GM11168 (cell line): ENCODE measurements around the gene ROGDI.
"Not testable (repeated sequence)": the region's sequence is repeated elsewhere in the genome, so short reads cannot be mapped to it uniquely, and the experiment has no call there.

Experiments
- in situ Hi-C: fragments of 300-500 bp; cut with MboI; formaldehyde crosslinking; loops from one replicate; pipeline ENCODE4 v1.12.0; 2022; ENCODE audit warnings: low sequenced_read_pairs; ENCODE audit not compliant: unreplicated experiment

Gene ROGDI

GRCh38 chr16:4795181-4795827 is 7.1 kb downstream of the ROGDI start, which contains the start of gene SMIM22:
TSS of gene SMIM22 (plus strand) at chr16:4795369. CDS start at chr16:4795735, 366 bp downstream.
- in situ Hi-C loops, result no loop called here

GRCh38 chr16:4792951-4793513 is 9.4 kb downstream of the ROGDI start:
- in situ Hi-C loops, result no loop called here

GRCh38 chr16:4790871-4791270 is 11.6 kb downstream of the ROGDI start:
- in situ Hi-C loops, result no loop called here

GRCh38 chr16:4790261-4790660 is 12.2 kb downstream of the ROGDI start:
- in situ Hi-C loops, result no loop called here

- in situ Hi-C loops, result no loop called here
These were observed 13.5 kb downstream of the ROGDI start for GRCh38 chr16:4788910-4789309.

GRCh38 chr16:4788489-4788889 is 13.9 kb downstream of the ROGDI start:
- in situ Hi-C loops, result no loop called here

- in situ Hi-C loops, result no loop called here
These were observed 14.6 kb downstream of the ROGDI start, which contains the start of gene SEPTIN12 for GRCh38 chr16:4787627-4788482. TSS of gene SEPTIN12 (minus strand) at chr16:4788345. CDS start at chr16:4787645, 700 bp downstream.

- in situ Hi-C loops, result no loop called here
These were observed 15.4 kb downstream of the ROGDI start for GRCh38 chr16:4787068-4787467.

GRCh38 chr16:4785758-4786433 is 16.5 kb downstream of the ROGDI start:
- in situ Hi-C loops, result no loop called here

GRCh38 chr16:4784444-4784987 is 17.9 kb downstream of the ROGDI start:
- in situ Hi-C loops, result not testable (repeated sequence)

GRCh38 chr16:4783951-4784336 is 18.5 kb downstream of the ROGDI start:
- in situ Hi-C loops, result no loop called here

- in situ Hi-C loops, result no loop called here
These were observed 19.0 kb downstream of the ROGDI start for GRCh38 chr16:4783251-4783950.

GRCh38 chr16:4780235-4780634 is 22.2 kb downstream of the ROGDI start:
- in situ Hi-C loops, result no loop called here

- in situ Hi-C loops, result no loop called here
These were observed 24.4 kb downstream of the ROGDI start for GRCh38 chr16:4778050-4778392.

- in situ Hi-C loops, result no loop called here
These were observed 24.9 kb downstream of the ROGDI start for GRCh38 chr16:4777339-4778049.

GRCh38 chr16:4776141-4776705 is 26.2 kb downstream of the ROGDI start:
- in situ Hi-C loops, result no loop called here

- in situ Hi-C loops, result no loop called here
These were observed 27.4 kb downstream of the ROGDI start for GRCh38 chr16:4775005-4775404.

- in situ Hi-C loops, result no loop called here
These were observed 30.1 kb downstream of the ROGDI start for GRCh38 chr16:4772351-4772750.

GRCh38 chr16:4771646-4772045 is 30.8 kb downstream of the ROGDI start:
- in situ Hi-C loops, result no loop called here
